Ascending aorta (tissue), 2 donors: ENCODE measurements around the gene BCAR1. TPM values are rescaled to one million over a fixed set of nuclear protein-coding genes. Genes with fewer than 3 reads are reported as not detected.
"Not testable (repeated sequence)": the region's sequence is repeated elsewhere in the genome, so short reads cannot be mapped to it uniquely, and the experiment has no call there.

Source experiments
- DNase-seq, 2 donors: peaks; one replicate each; pipeline ENCODE4 v3.0.0-alpha.2; 2019; ENCODE audit warnings: low spot score in 2 of 2
- H3K27ac ChIP-seq, 2 donors: fragments of 200-600 bp; sonication (generic); one replicate each; pipeline ENCODE4 v1.5.1; 2016 to 2017; ENCODE audit warnings: mild to moderate bottlenecking in 1 of 2
- H3K27me3 ChIP-seq: fragments of 200-600 bp; sonication (generic); one replicate; pipeline ENCODE4 v1.5.1; 2017
- H3K36me3 ChIP-seq, 2 donors: fragments of 200-600 bp; sonication (generic); one replicate each; pipeline ENCODE4 v1.5.1; 2016
- H3K4me1 ChIP-seq, 2 donors: fragments of 200-600 bp; sonication (generic); one replicate each; pipeline ENCODE4 v1.5.1; 2016 to 2017; ENCODE audit warnings: mild to moderate bottlenecking in 1 of 2
- H3K4me3 ChIP-seq, 2 donors: fragments of 200-600 bp; sonication (generic); one replicate each; pipeline ENCODE4 v1.5.1; 2016 to 2017; ENCODE audit warnings: mild to moderate bottlenecking in 1 of 2
- H3K9me3 ChIP-seq, 2 donors: fragments of 200-600 bp; sonication (generic); one replicate each; pipeline ENCODE4 v1.5.1; 2016
- intact Hi-C: fragments of 100-400 bp; cut with DNase I; formaldehyde crosslinking; loops from one replicate; pipeline ENCODE4 v1.15.1; 2023
- total RNA-seq: library from RNA; depleted of rRNA; stranded (reverse); fragments of >200 nt; gene quantifications from one replicate; pipeline ENCODE4 v1.1.0, GENCODE V29; 2016
- TF ChIP-seq, protein P1 (sequence below), 3 experiments: fragments of 200-600 bp in 2 of 3; fragments of 450-650 bp in 1 of 3; sonication (generic) in 2 of 3; IDR thresholded peaks; one replicate each; pipeline ENCODE4 v1.5.1; 2016 to 2019; ENCODE audit warnings: antibody characterized with exemption in 3 of 3, mild to moderate bottlenecking in 1 of 3, moderate library complexity in 1 of 3

BCAR1 gene
- total RNA-seq, 1 donor from 2014 or later = 243 TPM

DNA sequence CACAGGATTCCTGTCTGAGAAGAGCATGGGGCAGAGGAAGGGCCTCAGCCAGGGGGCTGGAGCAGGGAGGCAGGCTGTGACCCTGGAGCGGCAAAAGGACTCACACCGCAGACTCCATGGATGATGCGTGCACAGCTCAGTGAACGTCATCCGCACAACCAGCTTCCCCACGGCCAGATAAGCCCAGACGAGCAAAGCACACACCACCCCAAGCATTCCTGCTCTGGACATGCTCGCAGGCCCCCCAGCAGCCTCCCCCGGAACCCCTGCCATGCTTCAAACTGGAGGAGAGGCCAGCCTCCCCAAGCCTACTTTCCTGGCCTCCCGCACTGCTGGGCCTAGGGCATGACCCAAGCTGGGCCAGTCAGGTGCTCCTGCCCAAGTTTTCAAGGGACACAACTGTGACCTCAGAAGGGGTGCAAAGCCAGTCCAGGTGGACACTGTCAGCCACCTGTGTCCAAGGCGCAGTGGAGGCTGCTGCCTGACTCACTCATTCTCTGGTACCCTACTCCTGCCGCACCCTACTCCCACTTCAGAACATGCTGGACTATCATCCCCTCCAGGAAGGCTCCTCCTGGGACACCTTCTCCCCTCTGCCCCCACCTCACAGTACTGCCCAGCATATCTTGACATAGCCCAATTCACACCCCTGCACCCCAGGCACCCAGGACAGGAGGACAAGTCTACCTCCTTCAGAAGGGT is 4.8 kb downstream of the BCAR1 start:
- peak overlapping the region in 1 of 2 donors; percentile 69 for H3K4me3 ChIP-seq
- no peaks in the 10 kb centered on the region for H3K9me3 ChIP-seq
- TF ChIP-seq, protein P1, sequence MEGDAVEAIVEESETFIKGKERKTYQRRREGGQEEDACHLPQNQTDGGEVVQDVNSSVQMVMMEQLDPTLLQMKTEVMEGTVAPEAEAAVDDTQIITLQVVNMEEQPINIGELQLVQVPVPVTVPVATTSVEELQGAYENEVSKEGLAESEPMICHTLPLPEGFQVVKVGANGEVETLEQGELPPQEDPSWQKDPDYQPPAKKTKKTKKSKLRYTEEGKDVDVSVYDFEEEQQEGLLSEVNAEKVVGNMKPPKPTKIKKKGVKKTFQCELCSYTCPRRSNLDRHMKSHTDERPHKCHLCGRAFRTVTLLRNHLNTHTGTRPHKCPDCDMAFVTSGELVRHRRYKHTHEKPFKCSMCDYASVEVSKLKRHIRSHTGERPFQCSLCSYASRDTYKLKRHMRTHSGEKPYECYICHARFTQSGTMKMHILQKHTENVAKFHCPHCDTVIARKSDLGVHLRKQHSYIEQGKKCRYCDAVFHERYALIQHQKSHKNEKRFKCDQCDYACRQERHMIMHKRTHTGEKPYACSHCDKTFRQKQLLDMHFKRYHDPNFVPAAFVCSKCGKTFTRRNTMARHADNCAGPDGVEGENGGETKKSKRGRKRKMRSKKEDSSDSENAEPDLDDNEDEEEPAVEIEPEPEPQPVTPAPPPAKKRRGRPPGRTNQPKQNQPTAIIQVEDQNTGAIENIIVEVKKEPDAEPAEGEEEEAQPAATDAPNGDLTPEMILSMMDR (IDR thresholded peaks at IDR 0.05) = no peak
- H3K36me3 ChIP-seq = peaks cover 9 to 15% of the 10 kb centered on the region in 2 donors
- peaks cover 51 to 79% of the 10 kb centered on the region in 2 donors for H3K4me1 ChIP-seq
- intact Hi-C loops = no loop called here
- peak overlapping the region; percentile 94 to 100 for H3K27ac ChIP-seq
- no peak for DNase-seq
- no peaks in the 10 kb centered on the region for H3K27me3 ChIP-seq

GRCh38 chr16:75244844-75245758 is 6.3 kb downstream of the BCAR1 start:
- H3K36me3 ChIP-seq = peaks cover 12 to 30% of the 10 kb centered on the region in 2 donors
- peak overlapping the region; percentile 94 to 100 for H3K27ac ChIP-seq
- intact Hi-C loops = loop anchor here (2.0 kb wide), 1 partner anchor 60 kb away; no protein-coding TSS in a partner anchor
- no peaks in the 10 kb centered on the region for H3K9me3 ChIP-seq
- peak; percentile 88 to 98 for DNase-seq
- peaks cover 51 to 95% of the 10 kb centered on the region in 2 donors for H3K4me1 ChIP-seq
- peak overlapping the region; percentile 5 to 40 for H3K4me3 ChIP-seq
- no peaks in the 10 kb centered on the region for H3K27me3 ChIP-seq
- TF ChIP-seq, protein P1 (IDR thresholded peaks at IDR 0.05) = no peak

DNA sequence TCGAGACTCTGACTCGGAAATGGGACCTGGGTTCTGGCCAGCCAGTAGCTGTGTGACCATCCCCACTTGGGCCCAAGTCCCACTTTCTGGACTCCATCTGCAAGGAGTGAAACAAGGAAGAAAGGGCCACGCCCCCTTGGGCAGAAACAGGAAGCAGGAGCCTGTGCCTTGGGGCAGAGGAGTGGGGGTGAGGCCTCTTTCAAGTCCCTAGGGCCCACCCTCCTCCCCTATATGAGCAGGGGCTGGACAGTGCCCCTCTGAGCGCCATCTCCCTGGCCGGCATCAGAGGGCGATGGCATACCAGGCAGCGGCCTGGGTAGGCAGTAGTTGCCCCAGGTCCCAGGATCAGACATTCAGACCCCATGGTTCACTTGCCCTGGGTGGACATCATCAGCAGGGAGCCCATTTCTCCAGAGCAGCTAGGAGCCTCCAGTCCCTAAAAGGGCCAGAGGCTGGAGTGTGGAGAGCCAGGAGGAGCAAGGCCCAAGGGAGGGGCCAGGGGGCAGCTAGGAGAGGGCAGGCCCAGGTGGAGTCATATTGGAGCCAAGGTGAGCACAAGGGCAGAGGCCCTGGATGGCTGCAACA is 7.1 kb downstream of the BCAR1 start:
- Histone ChIP-seq H3K36me3 (peaks cover 13 to 30% of the 10 kb centered on the region in 2 donors), H3K9me3 (no peaks in the 10 kb centered on the region), H3K4me3 (peak overlapping the region; percentile 2 to 40), H3K27me3 (no peaks in the 10 kb centered on the region), H3K27ac (peak overlapping the region; percentile 94 to 100), H3K4me1 (peaks cover 53 to 96% of the 10 kb centered on the region in 2 donors)
- peak; percentile 67 to 92 for DNase-seq
- intact Hi-C loops = loop anchor here (2.0 kb wide), 1 partner anchor 60 kb away; no protein-coding TSS in a partner anchor
- TF ChIP-seq, protein P1 (IDR thresholded peaks at IDR 0.05) = no peak

DNA sequence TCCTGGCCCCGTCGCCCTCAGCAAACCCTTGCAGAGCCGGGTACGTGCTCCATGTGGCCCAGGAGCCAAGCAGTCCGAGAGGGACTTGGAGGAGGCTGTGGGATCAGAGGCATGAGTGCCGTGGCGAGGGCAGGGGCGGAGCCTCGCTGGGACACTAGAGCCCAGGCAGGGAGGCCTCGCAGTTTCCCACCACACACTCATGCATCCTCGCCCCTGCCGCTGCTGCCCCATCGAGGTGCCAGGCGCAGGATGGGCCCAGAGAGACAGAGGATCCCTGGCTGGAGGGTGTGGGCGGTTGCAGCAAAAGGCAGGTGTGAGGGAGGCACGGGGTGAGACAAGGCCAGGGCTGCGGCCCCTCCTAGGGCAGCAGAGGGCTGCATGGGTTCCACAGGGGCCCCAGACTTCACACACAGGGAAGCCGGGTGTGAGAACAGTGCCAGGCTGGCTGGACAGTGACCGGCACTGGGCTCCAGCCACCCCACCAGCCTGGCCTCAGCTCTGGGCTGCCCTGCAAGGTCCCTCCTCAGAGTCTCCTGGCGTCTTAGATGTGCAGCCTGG is 7.7 kb downstream of the BCAR1 start:
- DNase-seq = no peak
- peak overlapping the region; percentile 94 to 100 for H3K27ac ChIP-seq
- peaks cover 51 to 96% of the 10 kb centered on the region in 2 donors for H3K4me1 ChIP-seq
- H3K27me3 ChIP-seq = no peaks in the 10 kb centered on the region
- no peaks in the 10 kb centered on the region for H3K9me3 ChIP-seq
- intact Hi-C loops = loop anchor here (2.0 kb wide), 1 partner anchor 61 kb away; no protein-coding TSS in a partner anchor
- H3K36me3 ChIP-seq = peaks cover 13 to 30% of the 10 kb centered on the region in 2 donors
- TF ChIP-seq, protein P1 (IDR thresholded peaks at IDR 0.05) = no peak
- peak overlapping the region in 1 of 2 donors; percentile 26 for H3K4me3 ChIP-seq

DNA sequence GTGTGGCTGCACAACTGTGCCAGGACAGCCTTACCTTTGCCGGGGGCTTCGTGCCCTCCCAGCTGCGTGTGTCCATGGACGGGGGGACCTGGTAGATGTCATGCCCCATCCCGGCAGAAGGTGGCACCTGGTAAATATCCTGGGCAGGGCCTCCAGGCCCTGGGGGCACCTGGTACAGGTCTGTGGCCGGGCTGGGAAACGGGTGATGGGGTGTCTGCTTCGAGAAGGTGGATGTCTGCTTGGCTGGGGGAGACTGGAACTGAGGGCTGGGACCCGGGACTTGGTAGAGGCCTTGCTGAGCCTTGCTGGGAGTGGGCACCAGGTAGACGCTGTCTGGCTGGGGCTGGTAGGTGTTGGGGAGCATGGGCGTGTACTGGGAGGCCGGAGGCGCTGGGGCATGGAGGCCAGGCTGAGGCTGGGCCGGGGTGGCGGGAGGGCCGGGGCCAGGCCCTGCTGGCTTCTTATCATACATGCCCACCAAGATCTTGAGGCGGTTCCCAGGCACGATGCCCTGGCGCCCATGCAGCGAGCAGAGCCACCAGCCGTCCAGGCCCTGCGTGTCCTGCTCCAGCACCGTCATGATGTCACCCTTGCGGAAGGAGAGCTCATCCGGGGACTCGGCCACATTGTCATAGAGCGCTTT is 8.9 kb downstream of the BCAR1 start:
- intact Hi-C loops, H3K9me3 ChIP-seq, H3K27me3 ChIP-seq, H3K4me3 ChIP-seq, DNase-seq: not testable (repeated sequence)
- Histone ChIP-seq H3K27ac (peak overlapping the region; percentile 94 to 100), H3K36me3 (peaks cover 13 to 30% of the 10 kb centered on the region in 2 donors), H3K4me1 (peaks cover 51 to 94% of the 10 kb centered on the region in 2 donors)
